Hair follicular keratinocyte (primary cell): ENCODE measurements around the gene MGST3. TPM values are rescaled to one million over a fixed set of nuclear protein-coding genes. Genes with fewer than 3 reads are reported as not detected.

ENCODE experiments used
- total RNA-seq: library from RNA; depleted of rRNA; stranded (reverse); fragments of >200 nt; gene quantifications from 2 replicates; pipeline ENCODE4 v1.2.3, GENCODE V29; 2015

MGST3 gene
- total RNA-seq, result 116 and 221 TPM in 2 replicates

DNA sequence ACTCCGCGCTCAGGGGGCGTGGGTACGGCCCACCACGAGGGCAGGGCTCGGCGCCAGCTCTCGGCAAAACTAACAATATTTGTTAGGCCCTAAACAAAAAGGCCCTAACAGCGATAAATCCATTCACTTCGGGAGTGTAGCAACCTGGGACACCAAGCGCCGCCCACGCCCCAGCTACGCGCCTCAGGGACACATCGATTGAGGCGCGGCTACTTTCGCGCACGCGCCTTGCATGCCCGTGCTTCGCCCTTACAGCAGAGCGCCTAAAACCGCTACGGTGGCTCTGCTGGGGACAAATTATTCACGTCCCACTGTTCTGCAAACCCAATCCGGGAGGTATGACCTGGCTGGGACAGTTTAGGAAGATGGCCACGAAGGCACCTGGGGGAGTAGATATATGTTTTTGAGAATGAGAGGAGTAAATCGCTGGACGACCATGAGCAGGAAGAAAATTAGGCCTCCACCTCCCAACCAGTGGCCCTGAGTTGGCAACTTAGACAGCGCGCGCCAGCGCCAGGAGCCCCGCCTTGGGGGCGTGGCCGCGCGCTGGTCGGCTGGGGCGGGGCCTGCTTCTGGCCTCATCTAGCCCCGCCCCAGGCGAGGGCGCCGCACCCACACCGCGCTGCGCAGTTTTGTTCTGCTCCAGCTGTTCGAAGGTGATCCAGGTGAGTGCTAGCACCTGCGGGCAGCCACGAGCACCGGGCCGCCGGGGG is at the start of gene MGST3:
Gene MGST3, plus strand, starts transcription at position 606 of the 713 bp plus-strand sequence. CDS start 18,614 bp downstream, outside the sequence.

DNA sequence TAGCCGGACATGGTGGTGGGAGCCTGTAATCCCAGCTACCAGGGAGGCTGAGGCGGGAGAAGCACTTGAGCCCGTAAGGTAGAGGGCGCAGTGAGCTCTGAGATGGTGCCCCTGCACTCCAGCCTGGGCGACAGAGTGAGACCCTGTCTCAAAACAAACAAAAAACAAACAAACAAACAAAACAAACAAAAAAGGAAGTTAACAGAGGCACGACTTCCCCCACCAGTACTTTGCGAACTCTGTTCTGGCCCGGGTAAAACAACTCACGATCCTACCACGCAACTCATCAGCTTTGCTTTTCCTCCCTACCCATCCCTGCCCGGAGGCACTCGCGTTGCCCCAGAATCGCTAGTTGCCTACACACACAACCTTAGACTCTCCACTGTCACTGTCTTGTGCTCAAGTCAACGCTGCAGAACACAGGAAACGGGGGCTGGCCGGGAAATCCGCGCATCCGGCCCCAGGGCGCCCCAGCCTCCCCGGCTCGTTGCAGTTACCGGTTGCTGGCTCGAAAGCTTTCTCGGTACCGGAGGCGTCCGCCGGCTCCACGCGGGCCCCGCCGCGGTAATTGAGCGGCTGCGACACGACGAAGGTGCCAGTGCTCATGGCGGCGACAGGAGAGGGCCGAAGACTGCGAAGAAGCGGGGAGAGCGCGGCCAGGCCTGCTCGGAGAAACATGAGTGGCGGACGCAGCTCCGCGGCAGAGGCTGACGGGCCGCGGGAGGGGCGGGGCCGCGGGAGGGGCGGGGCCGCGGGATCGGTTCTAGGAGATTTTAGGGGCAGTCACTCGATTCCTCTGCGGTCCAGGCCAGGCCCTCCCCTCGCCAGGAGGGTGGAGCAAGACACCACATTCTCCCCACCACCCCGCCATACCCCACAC is 67.1 kb downstream of the MGST3 start, which contains the start of gene ALDH9A1:
Gene ALDH9A1, minus strand, starts transcription at position 682 of the 880 bp plus-strand sequence. Its CDS starts 4 bp downstream, at position 678.

Other genes starting within 250 kb of the MGST3 start
- gene RXRG, start 186.1 kb upstream of the MGST3 start, total RNA-seq, result not detected in 2 replicates
- gene LRRC52, start 87.2 kb upstream of the MGST3 start, total RNA-seq, result not detected in 2 replicates
- 45.5 and 65.5 TPM in 2 replicates for gene ALDH9A1, start 67.3 kb downstream of the MGST3 start, total RNA-seq
- gene TMCO1, start 137.6 kb downstream of the MGST3 start, total RNA-seq, result 51.9 and 68.0 TPM in 2 replicates
- 88.8 and 112 TPM in 2 replicates for gene UCK2, start 196.4 kb downstream of the MGST3 start, total RNA-seq